ENCODE results near the gene SIGLEC14. TPM values are rescaled to one million over a fixed set of nuclear protein-coding genes. Genes with fewer than 3 reads are reported as not detected.
"Not testable (repeated sequence)": the region's sequence is repeated elsewhere in the genome, so short reads cannot be mapped to it uniquely, and the experiment has no call there.

The SIGLEC14 gene
- total RNA-seq, 1 donor from 2014 or later = not detected

DNA sequence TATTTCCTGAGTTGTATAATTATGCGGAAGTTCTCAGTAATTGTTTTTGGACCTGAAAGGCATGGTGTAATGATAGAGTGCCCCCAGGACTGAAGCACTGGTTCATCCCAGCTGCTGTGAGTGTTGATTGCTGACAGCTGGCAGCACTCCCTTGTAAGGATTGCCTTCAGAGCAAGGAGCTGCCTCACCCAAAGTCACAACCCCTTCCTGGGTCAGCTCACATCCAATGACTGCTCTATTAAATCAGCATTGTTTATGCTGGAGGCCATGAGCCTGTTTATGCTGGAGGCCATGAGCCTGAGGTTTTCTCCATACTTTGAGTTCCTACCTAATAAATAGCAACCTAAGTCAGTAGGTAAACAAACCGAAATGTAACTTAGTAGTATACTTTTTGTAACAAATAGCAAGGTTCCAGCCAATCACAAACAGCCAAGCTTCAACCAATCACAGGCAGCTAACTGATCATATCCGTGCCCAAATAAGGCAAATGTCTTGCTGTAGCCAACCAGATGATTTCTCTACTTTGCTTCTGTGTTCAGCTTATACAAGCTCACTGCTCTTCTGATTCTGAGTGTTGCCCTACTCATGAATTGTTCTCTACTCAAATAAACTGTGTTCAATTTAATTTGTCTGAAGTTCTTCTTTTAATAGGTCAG is 34.8 kb upstream of the SIGLEC14 start:
- Mint-ChIP-seq H3K4me1 (ENCODE audit: low read depth) (peaks cover 4% of the 10 kb centered on the region), H3K36me3 (ENCODE audit: low read depth) (no peaks in the 10 kb centered on the region), H3K4me3 (ENCODE audit: unreplicated experiment) (no peak overlapping the region), H3K27ac (ENCODE audit: unreplicated experiment) (no peak overlapping the region), H3K9me3 (ENCODE audit: low read depth) (no peaks in the 10 kb centered on the region), H3K27me3 (ENCODE audit: low read depth) (peaks cover 13% of the 10 kb centered on the region)
- TF ChIP-seq, protein P1, sequence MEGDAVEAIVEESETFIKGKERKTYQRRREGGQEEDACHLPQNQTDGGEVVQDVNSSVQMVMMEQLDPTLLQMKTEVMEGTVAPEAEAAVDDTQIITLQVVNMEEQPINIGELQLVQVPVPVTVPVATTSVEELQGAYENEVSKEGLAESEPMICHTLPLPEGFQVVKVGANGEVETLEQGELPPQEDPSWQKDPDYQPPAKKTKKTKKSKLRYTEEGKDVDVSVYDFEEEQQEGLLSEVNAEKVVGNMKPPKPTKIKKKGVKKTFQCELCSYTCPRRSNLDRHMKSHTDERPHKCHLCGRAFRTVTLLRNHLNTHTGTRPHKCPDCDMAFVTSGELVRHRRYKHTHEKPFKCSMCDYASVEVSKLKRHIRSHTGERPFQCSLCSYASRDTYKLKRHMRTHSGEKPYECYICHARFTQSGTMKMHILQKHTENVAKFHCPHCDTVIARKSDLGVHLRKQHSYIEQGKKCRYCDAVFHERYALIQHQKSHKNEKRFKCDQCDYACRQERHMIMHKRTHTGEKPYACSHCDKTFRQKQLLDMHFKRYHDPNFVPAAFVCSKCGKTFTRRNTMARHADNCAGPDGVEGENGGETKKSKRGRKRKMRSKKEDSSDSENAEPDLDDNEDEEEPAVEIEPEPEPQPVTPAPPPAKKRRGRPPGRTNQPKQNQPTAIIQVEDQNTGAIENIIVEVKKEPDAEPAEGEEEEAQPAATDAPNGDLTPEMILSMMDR (IDR thresholded peaks at IDR 0.05) = no peak
- DNase-seq (ENCODE audit: low spot score) = no peak

DNA sequence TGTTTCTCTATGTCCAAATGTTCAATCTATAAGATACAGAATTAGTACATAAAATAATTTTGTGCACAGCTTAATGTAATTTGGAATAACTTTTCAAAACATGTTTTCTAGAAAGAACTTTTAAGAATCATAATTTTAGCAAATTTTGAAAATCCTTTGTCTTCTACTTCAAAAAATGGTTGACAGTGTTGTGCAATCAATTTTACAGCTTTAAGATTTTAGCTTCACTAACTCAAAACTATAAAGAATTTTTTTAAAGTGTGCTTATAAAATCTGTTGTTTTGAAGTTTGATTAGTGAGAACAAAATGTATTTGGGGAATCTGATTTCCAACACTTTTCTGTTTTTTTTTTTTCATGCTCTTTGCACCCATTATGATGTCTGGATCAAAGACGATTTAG is 33.8 kb upstream of the SIGLEC14 start:
- TF ChIP-seq, protein P1 (IDR thresholded peaks at IDR 0.05) = no peak
- no peaks in the 10 kb centered on the region for H3K36me3 Mint-ChIP-seq (ENCODE audit: low read depth)
- no peak overlapping the region for H3K27ac Mint-ChIP-seq (ENCODE audit: unreplicated experiment)
- no peaks in the 10 kb centered on the region for H3K9me3 Mint-ChIP-seq (ENCODE audit: low read depth)
- H3K27me3 Mint-ChIP-seq (ENCODE audit: low read depth) = peaks cover 13% of the 10 kb centered on the region
- no peak overlapping the region for H3K4me3 Mint-ChIP-seq (ENCODE audit: unreplicated experiment)
- H3K4me1 Mint-ChIP-seq (ENCODE audit: low read depth) = no peaks in the 10 kb centered on the region
- DNase-seq (ENCODE audit: low spot score) = no peak

DNA sequence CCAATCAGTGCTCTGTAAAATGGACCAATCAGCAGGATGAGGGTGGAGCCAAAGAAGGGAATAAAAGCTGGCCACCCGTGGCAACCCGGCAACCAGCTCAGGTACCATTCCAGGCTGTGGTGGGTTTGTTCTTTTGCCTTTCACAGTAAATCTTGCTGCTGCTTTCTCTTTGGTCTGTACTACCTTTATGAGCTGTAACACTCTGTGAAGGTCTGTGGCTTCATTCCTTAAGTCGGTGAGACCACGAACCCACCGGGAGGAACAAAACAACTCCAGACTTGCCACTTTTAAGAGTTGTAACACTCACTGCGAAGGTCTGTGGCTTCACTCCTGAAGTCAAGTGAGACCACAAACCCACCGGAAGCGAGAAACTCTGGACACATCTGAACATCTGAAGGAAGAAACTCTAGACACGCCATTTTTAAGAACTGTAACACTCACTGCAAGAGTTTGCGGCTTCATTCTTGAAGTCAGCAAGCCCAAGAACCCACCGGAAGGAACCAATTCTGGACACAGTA is 30.0 kb upstream of the SIGLEC14 start:
- TF ChIP-seq, protein P1 (IDR thresholded peaks at IDR 0.05) = no peak
- Mint-ChIP-seq H3K27me3 (ENCODE audit: low read depth) (peaks cover 18% of the 10 kb centered on the region), H3K36me3 (ENCODE audit: low read depth) (peaks cover 2% of the 10 kb centered on the region), H3K4me1 (ENCODE audit: low read depth) (no peaks in the 10 kb centered on the region), H3K27ac (ENCODE audit: unreplicated experiment) (no peak overlapping the region), H3K9me3 (ENCODE audit: low read depth) (no peaks in the 10 kb centered on the region), H3K4me3 (ENCODE audit: unreplicated experiment) (no peak overlapping the region)
- no peak for DNase-seq (ENCODE audit: low spot score)

DNA sequence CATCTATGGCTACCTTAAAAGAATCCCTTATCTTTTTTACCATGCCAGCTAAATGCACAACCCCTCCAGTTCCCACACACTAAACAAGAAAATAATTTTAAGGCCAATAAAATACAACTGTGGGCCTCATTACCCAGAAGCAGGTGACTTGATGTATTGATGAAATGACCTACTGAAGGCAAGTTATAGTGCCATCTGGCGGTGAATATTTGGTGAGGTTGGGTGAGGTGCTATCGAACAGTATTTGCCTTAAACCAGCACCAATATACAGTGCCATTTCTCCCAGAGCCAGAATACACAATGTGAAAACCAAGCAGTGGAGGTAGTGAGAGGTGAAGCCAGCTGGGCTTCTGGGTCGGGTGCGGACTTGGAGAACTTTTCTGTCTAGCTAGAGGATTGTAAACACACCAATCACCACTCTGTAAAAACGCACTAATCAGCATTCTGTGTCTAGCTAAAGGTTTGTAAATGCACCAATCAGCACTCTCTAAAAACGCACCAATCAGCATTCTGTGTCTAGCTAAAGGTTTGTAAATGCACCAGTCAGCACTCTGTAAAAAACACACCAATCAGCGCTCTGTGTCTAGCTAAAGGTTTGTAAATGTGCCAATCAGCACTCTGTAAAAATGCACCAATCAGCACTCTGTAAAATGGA is 29.4 kb upstream of the SIGLEC14 start:
- not testable (repeated sequence) for H3K36me3 Mint-ChIP-seq (ENCODE audit: low read depth); H3K9me3 Mint-ChIP-seq (ENCODE audit: low read depth); H3K4me1 Mint-ChIP-seq (ENCODE audit: low read depth); H3K27ac Mint-ChIP-seq (ENCODE audit: unreplicated experiment); DNase-seq (ENCODE audit: low spot score); H3K4me3 Mint-ChIP-seq (ENCODE audit: unreplicated experiment)
- TF ChIP-seq, protein P1 (IDR thresholded peaks at IDR 0.05) = peak; percentile 65
- H3K27me3 Mint-ChIP-seq (ENCODE audit: low read depth) = peaks cover 16% of the 10 kb centered on the region

DNA sequence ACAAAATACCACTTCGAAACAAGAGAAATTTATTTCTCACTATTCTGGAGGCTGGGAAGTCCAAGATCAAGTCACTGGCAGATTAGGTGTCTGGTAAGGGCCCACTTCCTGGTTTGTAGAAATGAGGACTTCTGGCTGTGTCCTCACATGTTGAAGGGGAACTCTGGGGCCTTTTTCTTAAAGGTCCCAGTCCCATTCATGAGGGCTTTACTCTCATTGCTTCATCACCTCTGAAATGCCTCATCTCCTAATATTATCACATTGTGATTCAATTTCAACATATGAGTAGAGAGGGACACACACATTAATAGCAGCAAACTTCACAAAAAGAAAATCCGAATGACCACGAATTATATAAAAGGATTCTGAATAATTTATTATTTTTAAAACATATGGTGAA is 21.6 kb upstream of the SIGLEC14 start:
- Mint-ChIP-seq H3K36me3 (ENCODE audit: low read depth) (peaks cover 2% of the 10 kb centered on the region), H3K27me3 (ENCODE audit: low read depth) (peaks cover 37% of the 10 kb centered on the region)

More for the DNA sequence above, 21.6 kb upstream of the SIGLEC14 start:
- DNase-seq (ENCODE audit: low spot score) = no peak
- Mint-ChIP-seq H3K9me3 (ENCODE audit: low read depth) (peaks cover 3% of the 10 kb centered on the region), H3K4me1 (ENCODE audit: low read depth) (no peaks in the 10 kb centered on the region), H3K27ac (ENCODE audit: unreplicated experiment) (no peak overlapping the region), H3K4me3 (ENCODE audit: unreplicated experiment) (no peak overlapping the region)
- TF ChIP-seq, protein P1 (IDR thresholded peaks at IDR 0.05) = no peak

All from chondrocyte (in vitro differentiated cells).